ENCODE data around the gene TEP1.

TEP1 gene

GRCh38 chr14:20384321-20384720 lies 29.0 kb downstream of the TEP1 start:
- Histone ChIP-seq H3K27ac (replicated peaks; ENCODE audit: low read length) (no peak overlapping the region), H3K9ac (ENCODE audit: low read depth, low read length, poor library complexity) (no peak overlapping the region), H2BK12ac (ENCODE audit: low read length) (peak overlapping the region; percentile 77), H3K27me3 (ENCODE audit: control insufficient read depth in 3 of 3, insufficient read depth in 3 of 3, low read depth in 1 of 3, low read length in 3 of 3) (no peaks in the 10 kb centered on the region), H2BK5ac (ENCODE audit: low read length) (no peak overlapping the region), H2BK120ac (ENCODE audit: low read depth, low read length) (no peak overlapping the region), H3K36me3 (replicated peaks in 1 of 2; ENCODE audit: control insufficient read depth in 2 of 2, insufficient read depth in 2 of 2, low read length in 2 of 2) (peaks cover 38 to 88% of the 10 kb centered on the region in 2 donors), H3K4ac (ENCODE audit: low read length) (no peak overlapping the region), H3K9me3 (replicated peaks in 1 of 2; ENCODE audit: control insufficient read depth in 2 of 2, insufficient read depth in 1 of 2, low read depth in 1 of 2, low read length in 2 of 2) (no peaks in the 10 kb centered on the region), H2AK5ac (ENCODE audit: low read depth, low read length) (no peak overlapping the region), H4K8ac (ENCODE audit: low read depth, low read length) (no peak overlapping the region), H3K23ac (ENCODE audit: low read depth, low read length, poor library complexity) (no peak overlapping the region), H2BK15ac (ENCODE audit: low read length) (no peak overlapping the region), H3K79me1 (ENCODE audit: low read depth, low read length) (peaks cover 2% of the 10 kb centered on the region), H3K4me3 (ENCODE audit: low read length in 2 of 2) (no peak overlapping the region), H3K14ac (ENCODE audit: low read length) (no peak overlapping the region), H3K4me2 (ENCODE audit: insufficient read depth, low read length, poor library complexity, severe bottlenecking) (no peak overlapping the region), H3K18ac (ENCODE audit: low read length) (no peak overlapping the region), H2AFZ (ENCODE audit: low read length) (no peak overlapping the region), H4K91ac (ENCODE audit: low read depth, low read length, poor library complexity) (no peak overlapping the region), H3K4me1 (ENCODE audit: control insufficient read depth in 2 of 2, insufficient read depth in 1 of 2, low read depth in 1 of 2, low read length in 2 of 2) (no peaks in the 10 kb centered on the region)
- no peak for DNase-seq (ENCODE audit: low spot score)
- no CpG with 5 or more reads among the region's 7 CpGs for WGBS, 2 donors (ENCODE audit: extremely low coverage in 2 of 2, insufficient read length in 2 of 2, insufficient replicate concordance in 1 of 2)

DNA sequence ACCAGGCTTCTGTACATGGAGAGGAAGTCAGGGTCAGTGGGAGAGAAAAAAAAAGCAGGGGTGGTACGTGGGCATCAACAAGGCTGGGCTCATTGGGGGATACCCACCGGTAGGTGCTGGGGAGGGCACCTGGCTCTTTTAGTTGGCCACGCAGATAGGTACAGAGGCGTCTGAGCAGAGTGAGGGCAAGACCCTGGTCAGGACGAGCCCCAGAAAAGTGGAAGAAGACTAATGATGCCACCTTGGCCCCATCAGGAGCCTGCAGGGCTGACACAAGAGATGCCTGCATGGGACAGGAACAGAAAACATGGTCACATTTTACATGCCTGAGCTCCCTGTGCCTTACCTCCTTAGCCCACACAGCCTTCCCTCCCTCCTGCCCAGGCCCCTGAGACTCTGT lies 29.7 kb downstream of the TEP1 start:
- Histone ChIP-seq H3K18ac (ENCODE audit: low read length) (no peak overlapping the region), H4K91ac (ENCODE audit: low read depth, low read length, poor library complexity) (no peak overlapping the region), H2BK12ac (ENCODE audit: low read length) (no peak overlapping the region), H3K4me2 (ENCODE audit: insufficient read depth, low read length, poor library complexity, severe bottlenecking) (no peak overlapping the region), H3K27ac (replicated peaks; ENCODE audit: low read length) (no peak overlapping the region), H3K79me1 (ENCODE audit: low read depth, low read length) (peaks cover 2% of the 10 kb centered on the region), H4K8ac (ENCODE audit: low read depth, low read length) (no peak overlapping the region), H3K4me3 (ENCODE audit: low read length in 2 of 2) (no peak overlapping the region), H3K14ac (ENCODE audit: low read length) (no peak overlapping the region), H2AFZ (ENCODE audit: low read length) (no peak overlapping the region), H3K9me3 (replicated peaks in 1 of 2; ENCODE audit: control insufficient read depth in 2 of 2, insufficient read depth in 1 of 2, low read depth in 1 of 2, low read length in 2 of 2) (no peaks in the 10 kb centered on the region), H3K4ac (ENCODE audit: low read length) (no peak overlapping the region), H2BK15ac (ENCODE audit: low read length) (no peak overlapping the region), H2BK120ac (ENCODE audit: low read depth, low read length) (no peak overlapping the region), H3K4me1 (ENCODE audit: control insufficient read depth in 2 of 2, insufficient read depth in 1 of 2, low read depth in 1 of 2, low read length in 2 of 2) (no peaks in the 10 kb centered on the region), H2BK5ac (ENCODE audit: low read length) (no peak overlapping the region), H3K23ac (ENCODE audit: low read depth, low read length, poor library complexity) (no peak overlapping the region), H3K36me3 (replicated peaks in 1 of 2; ENCODE audit: control insufficient read depth in 2 of 2, insufficient read depth in 2 of 2, low read length in 2 of 2) (peaks cover 38 to 90% of the 10 kb centered on the region in 2 donors), H3K27me3 (ENCODE audit: control insufficient read depth in 3 of 3, insufficient read depth in 3 of 3, low read depth in 1 of 3, low read length in 3 of 3) (no peaks in the 10 kb centered on the region), H3K9ac (ENCODE audit: low read depth, low read length, poor library complexity) (peak overlapping the region; percentile 35), H2AK5ac (ENCODE audit: low read depth, low read length) (no peak overlapping the region)
- no peak for DNase-seq (ENCODE audit: low spot score)
- WGBS, 2 donors (ENCODE audit: extremely low coverage in 2 of 2, insufficient read length in 2 of 2, insufficient replicate concordance in 1 of 2), result no CpG with 5 or more reads among the region's 5 CpGs

- no peak overlapping the region for H2BK12ac ChIP-seq (ENCODE audit: low read length)
Measured at GRCh38 chr14:20383032-20383431, 30.3 kb downstream of the TEP1 start.

DNA sequence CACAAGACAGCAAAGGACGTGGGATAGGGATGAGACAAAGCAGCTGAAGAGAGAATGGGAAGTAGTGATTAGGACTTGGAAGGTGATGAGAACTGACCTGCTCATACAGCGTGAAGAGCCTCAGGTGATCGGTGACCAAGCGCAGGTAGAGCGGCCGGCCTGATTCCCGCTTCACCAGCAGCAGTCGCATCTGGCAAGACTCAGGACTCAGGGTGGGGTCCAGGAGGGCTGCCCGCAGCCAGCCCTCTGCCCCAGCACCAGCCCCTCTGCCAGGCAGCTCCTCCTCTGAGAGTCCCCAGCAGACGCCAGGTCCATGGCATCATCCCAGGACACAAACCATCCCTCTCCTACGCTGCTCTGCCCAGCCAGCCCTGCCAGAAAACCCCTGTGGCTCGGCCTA lies 30.8 kb downstream of the TEP1 start:
- Histone ChIP-seq H3K4me2 (ENCODE audit: insufficient read depth, low read length, poor library complexity, severe bottlenecking) (no peak overlapping the region), H2AK5ac (ENCODE audit: low read depth, low read length) (no peak overlapping the region), H3K4ac (ENCODE audit: low read length) (no peak overlapping the region), H3K79me1 (ENCODE audit: low read depth, low read length) (peaks cover 2% of the 10 kb centered on the region), H3K23ac (ENCODE audit: low read depth, low read length, poor library complexity) (no peak overlapping the region), H3K14ac (ENCODE audit: low read length) (no peak overlapping the region), H2BK15ac (ENCODE audit: low read length) (no peak overlapping the region), H4K91ac (ENCODE audit: low read depth, low read length, poor library complexity) (no peak overlapping the region), H3K4me3 (ENCODE audit: low read length in 2 of 2) (no peak overlapping the region), H3K36me3 (replicated peaks in 1 of 2; ENCODE audit: control insufficient read depth in 2 of 2, insufficient read depth in 2 of 2, low read length in 2 of 2) (peaks cover 43 to 88% of the 10 kb centered on the region in 2 donors), H3K27me3 (ENCODE audit: control insufficient read depth in 3 of 3, insufficient read depth in 3 of 3, low read depth in 1 of 3, low read length in 3 of 3) (no peaks in the 10 kb centered on the region), H2AFZ (ENCODE audit: low read length) (no peak overlapping the region), H2BK120ac (ENCODE audit: low read depth, low read length) (no peak overlapping the region), H3K4me1 (ENCODE audit: control insufficient read depth in 2 of 2, insufficient read depth in 1 of 2, low read depth in 1 of 2, low read length in 2 of 2) (no peaks in the 10 kb centered on the region), H3K18ac (ENCODE audit: low read length) (no peak overlapping the region), H3K9me3 (replicated peaks in 1 of 2; ENCODE audit: control insufficient read depth in 2 of 2, insufficient read depth in 1 of 2, low read depth in 1 of 2, low read length in 2 of 2) (no peaks in the 10 kb centered on the region), H2BK5ac (ENCODE audit: low read length) (peak overlapping the region; percentile 11), H4K8ac (ENCODE audit: low read depth, low read length) (no peak overlapping the region), H3K27ac (replicated peaks; ENCODE audit: low read length) (no peak overlapping the region), H3K9ac (ENCODE audit: low read depth, low read length, poor library complexity) (peak overlapping the region; percentile 68), H2BK12ac (ENCODE audit: low read length) (no peak overlapping the region)
- no CpG with 5 or more reads among the region's 12 CpGs for WGBS, 2 donors (ENCODE audit: extremely low coverage in 2 of 2, insufficient read length in 2 of 2, insufficient replicate concordance in 1 of 2)
- no peak for DNase-seq (ENCODE audit: low spot score)

More at GRCh38 chr14:20383032-20383431, 30.3 kb downstream of the TEP1 start:
- Histone ChIP-seq H4K91ac (ENCODE audit: low read depth, low read length, poor library complexity) (no peak overlapping the region), H3K23ac (ENCODE audit: low read depth, low read length, poor library complexity) (no peak overlapping the region), H3K9ac (ENCODE audit: low read depth, low read length, poor library complexity) (no peak overlapping the region), H3K4me3 (ENCODE audit: low read length in 2 of 2) (no peak overlapping the region), H3K4ac (ENCODE audit: low read length) (no peak overlapping the region), H3K36me3 (replicated peaks in 1 of 2; ENCODE audit: control insufficient read depth in 2 of 2, insufficient read depth in 2 of 2, low read length in 2 of 2) (peaks cover 44 to 91% of the 10 kb centered on the region in 2 donors), H2BK15ac (ENCODE audit: low read length) (no peak overlapping the region), H3K14ac (ENCODE audit: low read length) (no peak overlapping the region), H2BK120ac (ENCODE audit: low read depth, low read length) (no peak overlapping the region), H2BK5ac (ENCODE audit: low read length) (no peak overlapping the region), H2AK5ac (ENCODE audit: low read depth, low read length) (no peak overlapping the region), H3K18ac (ENCODE audit: low read length) (no peak overlapping the region), H3K79me1 (ENCODE audit: low read depth, low read length) (peaks cover 2% of the 10 kb centered on the region), H3K9me3 (replicated peaks in 1 of 2; ENCODE audit: control insufficient read depth in 2 of 2, insufficient read depth in 1 of 2, low read depth in 1 of 2, low read length in 2 of 2) (no peaks in the 10 kb centered on the region), H2AFZ (ENCODE audit: low read length) (no peak overlapping the region), H3K4me2 (ENCODE audit: insufficient read depth, low read length, poor library complexity, severe bottlenecking) (no peak overlapping the region), H3K27me3 (ENCODE audit: control insufficient read depth in 3 of 3, insufficient read depth in 3 of 3, low read depth in 1 of 3, low read length in 3 of 3) (no peaks in the 10 kb centered on the region), H3K4me1 (ENCODE audit: control insufficient read depth in 2 of 2, insufficient read depth in 1 of 2, low read depth in 1 of 2, low read length in 2 of 2) (no peaks in the 10 kb centered on the region), H3K27ac (replicated peaks; ENCODE audit: low read length) (no peak overlapping the region), H4K8ac (ENCODE audit: low read depth, low read length) (no peak overlapping the region)
- no CpG with 5 or more reads among the region's 10 CpGs for WGBS, 2 donors (ENCODE audit: extremely low coverage in 2 of 2, insufficient read length in 2 of 2, insufficient replicate concordance in 1 of 2)
- no peak for DNase-seq (ENCODE audit: low spot score)

All from neuronal stem cell (in vitro differentiated cells).